Stimulated activated CD4-positive, alpha-beta T cell treated with anti-CD3 and anti-CD28 coated beads, Interleukin-12 subunit alpha, Interleukin-12 subunit beta, amount 100 ng/mL, for 4 hours (primary cell): ENCODE data around the gene USP20.

Experiments used
- DNase-seq: peaks from one replicate; pipeline ENCODE4 v3.0.0-alpha.2; 2020

USP20 gene

GRCh38 chr9:129929496-129930125 lies 94.4 kb downstream of the USP20 start:
- no peak for DNase-seq

- DNase-seq, result no peak
These were observed 95.5 kb downstream of the USP20 start for GRCh38 chr9:129930743-129931142.
